ENCODE results near the gene PTPRG.

DNA sequence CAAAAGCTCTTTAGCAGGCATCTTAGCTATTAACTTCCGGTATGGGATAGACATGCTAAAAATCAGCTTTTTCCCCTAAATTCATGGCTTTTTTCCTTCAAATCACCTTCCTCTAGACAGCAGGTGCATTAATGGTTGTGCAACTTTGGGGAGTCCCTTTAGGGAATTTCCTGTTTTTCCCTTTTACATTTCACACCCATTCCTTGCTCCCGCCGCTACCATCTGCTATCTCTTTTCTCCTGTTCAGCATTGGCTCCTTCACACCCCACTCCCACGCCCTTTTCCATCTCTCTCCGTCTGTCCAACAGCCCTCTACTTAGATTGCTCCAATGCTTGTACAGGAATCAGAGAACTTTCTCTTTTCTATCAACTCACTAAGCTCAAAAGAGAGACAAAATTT, 768.6 kb downstream of the PTPRG start:
- TF ChIP-seq, protein P1, sequence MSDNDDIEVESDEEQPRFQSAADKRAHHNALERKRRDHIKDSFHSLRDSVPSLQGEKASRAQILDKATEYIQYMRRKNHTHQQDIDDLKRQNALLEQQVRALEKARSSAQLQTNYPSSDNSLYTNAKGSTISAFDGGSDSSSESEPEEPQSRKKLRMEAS (IDR thresholded peaks at IDR 0.05; ENCODE audit: insufficient read depth, insufficient read length): no peak
- no peak for TF ChIP-seq POLR2A (IDR thresholded peaks at IDR 0.05; ENCODE audit: low read depth, low read length)
- TF ChIP-seq, protein P2, sequence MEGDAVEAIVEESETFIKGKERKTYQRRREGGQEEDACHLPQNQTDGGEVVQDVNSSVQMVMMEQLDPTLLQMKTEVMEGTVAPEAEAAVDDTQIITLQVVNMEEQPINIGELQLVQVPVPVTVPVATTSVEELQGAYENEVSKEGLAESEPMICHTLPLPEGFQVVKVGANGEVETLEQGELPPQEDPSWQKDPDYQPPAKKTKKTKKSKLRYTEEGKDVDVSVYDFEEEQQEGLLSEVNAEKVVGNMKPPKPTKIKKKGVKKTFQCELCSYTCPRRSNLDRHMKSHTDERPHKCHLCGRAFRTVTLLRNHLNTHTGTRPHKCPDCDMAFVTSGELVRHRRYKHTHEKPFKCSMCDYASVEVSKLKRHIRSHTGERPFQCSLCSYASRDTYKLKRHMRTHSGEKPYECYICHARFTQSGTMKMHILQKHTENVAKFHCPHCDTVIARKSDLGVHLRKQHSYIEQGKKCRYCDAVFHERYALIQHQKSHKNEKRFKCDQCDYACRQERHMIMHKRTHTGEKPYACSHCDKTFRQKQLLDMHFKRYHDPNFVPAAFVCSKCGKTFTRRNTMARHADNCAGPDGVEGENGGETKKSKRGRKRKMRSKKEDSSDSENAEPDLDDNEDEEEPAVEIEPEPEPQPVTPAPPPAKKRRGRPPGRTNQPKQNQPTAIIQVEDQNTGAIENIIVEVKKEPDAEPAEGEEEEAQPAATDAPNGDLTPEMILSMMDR (IDR thresholded peaks at IDR 0.05; ENCODE audit: extremely low read depth in 1 of 2, insufficient read depth in 1 of 2, low read depth in 1 of 2, low read length in 2 of 2): no peak
- no peak for TF ChIP-seq FOS (IDR thresholded peaks at IDR 0.05; ENCODE audit: borderline replicate concordance, insufficient read depth, low read length)
- no peak for TF ChIP-seq EZH2 (IDR thresholded peaks at IDR 0.05; ENCODE audit: borderline replicate concordance, low read depth, low read length, severe bottlenecking)
- no peak for TF ChIP-seq GATA2 (IDR thresholded peaks at IDR 0.05; ENCODE audit: insufficient read depth, insufficient read length, low read depth, low read length)
- no peak for TF ChIP-seq POLR2AphosphoS5 (IDR thresholded peaks at IDR 0.05; ENCODE audit: insufficient read depth, low read depth, low read length)
- TF ChIP-seq MYC (IDR thresholded peaks at IDR 0.05; ENCODE audit: low read depth, low read length): no peak
